HG02678 (cell line): ENCODE data around the gene PSME2.
"Not testable (repeated sequence)": the region's sequence is repeated elsewhere in the genome, so short reads cannot be mapped to it uniquely, and the experiment has no call there.

Source experiments
- ATAC-seq: cut with Tn5 transposase; IDR thresholded peaks from one replicate; pipeline ENCODE4 v1.9.1; 2021; ENCODE audit warnings: mild to moderate bottlenecking, moderate library complexity; ENCODE audit not compliant: unreplicated experiment

Gene PSME2

DNA sequence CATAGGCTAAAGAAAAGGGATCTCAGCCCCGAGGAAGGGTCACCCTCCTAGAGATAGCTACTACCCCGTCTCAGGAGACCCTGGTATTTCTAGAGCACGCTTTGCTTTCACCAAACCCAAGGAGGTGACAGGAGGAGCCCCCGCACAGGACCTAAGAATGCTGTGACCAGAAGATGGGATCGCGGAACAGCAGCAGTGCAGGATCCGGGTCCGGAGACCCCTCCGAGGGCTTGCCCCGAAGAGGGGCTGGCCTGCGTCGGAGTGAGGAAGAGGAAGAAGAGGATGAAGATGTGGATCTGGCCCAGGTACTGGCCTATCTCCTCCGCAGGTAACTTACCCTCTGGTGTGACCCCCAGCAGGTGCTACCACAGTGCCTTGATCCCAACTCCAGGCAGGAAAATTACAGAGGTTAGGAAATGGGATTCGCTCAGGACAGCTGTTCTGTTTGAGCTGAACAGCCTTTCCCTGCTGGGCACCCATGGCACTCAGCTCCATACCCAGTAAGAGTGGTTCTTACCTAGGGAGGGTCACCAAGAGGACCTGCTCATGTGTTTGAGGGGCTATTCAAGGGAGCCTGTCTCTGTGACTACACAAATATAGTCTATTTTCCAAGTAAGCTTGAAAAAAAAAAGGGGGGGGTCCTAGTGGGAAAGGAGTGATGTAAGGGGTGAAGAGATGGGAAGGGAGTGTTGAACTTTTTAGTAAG lies 30.8 kb downstream of the PSME2 start:
- no peak for ATAC-seq

DNA sequence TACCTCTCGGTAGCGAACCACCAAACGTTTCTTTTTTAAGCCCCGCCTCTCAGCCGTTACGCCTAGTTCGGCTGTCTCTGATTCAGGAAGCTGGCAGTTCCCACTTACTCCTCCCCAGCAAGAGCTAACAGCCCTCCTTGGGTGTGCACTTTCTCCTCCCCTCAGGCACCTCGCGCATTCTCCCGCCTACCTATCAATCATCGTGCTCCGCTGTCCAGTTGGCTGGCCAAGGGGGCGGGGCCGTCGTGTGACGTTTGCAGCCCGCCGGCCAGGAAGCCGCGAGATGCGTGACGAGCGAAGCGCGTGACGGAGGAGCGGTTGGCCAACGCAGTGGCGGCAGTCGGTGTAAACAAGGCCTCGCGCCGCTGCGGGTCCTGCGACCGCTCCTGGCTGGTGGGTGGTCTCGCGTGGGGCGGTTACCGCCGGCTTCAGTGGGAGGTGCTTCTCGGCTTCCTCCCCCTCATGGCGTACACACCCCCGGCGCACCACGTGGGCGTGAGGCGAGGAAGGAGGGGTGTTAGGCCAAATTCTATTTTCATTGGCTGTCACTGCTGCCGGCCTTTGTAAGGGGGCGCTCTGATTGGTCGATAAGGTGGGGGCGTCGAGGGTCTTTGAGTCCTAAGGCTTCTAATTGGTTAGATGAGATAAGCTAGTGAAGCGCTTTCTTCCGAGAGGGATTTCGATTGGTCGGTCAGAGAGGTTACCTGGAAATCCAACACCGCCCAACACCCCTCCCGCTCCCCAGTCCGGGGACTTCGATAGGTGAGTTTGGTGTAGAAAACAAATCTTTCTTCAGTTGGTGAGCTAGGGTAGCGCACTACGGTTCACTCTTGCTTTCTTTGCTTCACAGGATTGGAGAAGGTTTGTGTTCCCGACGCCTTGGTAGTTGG lies 31.6 kb downstream of the PSME2 start, which contains the start of the genes DCAF11 and NRL:
TSS of gene DCAF11 (plus strand) at position 246 of the 890 bp plus-strand sequence. CDS start 818 bp downstream, outside the sequence.
TSS of gene NRL (minus strand) at position 418 of the 890 bp plus-strand sequence. CDS start 32,101 bp downstream, outside the sequence.
- peak; percentile 82 for ATAC-seq

DNA sequence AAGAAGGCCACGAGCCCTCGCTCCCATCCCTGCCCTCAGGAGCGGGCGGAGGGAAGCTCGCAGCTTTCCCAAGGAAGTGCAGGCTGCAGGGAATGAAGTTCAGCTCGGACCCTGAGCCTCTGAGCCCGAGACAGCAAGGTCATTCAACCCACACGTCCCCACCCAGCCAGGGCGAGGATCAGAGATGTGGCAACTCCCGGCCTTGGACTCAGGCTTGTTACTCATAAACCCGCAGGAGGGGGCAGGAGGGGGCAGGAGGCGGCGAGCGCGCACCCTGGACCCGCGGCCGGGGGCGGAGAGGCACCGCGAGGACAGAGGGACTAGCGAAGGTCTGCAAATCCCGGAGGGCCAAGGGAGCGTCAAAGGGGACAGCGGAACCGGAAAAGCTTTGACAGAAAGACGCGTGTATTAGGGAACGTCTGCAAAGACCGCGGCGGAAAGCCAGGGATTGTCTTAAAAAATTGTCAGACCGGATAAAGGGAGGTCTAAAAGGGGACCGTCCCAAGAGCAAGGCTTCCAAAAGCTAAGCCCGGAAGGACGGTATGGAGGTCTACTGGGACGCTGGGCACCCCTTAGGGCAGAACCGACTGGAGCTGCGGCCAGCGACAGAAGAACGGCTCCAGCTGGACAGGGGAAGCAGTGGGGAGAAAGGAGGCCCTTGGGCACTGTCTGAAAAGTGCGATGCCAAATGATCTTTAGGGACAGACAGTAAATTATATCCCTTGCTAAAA lies 32.4 kb downstream of the PSME2 start:
- peak; percentile 27 for ATAC-seq

DNA sequence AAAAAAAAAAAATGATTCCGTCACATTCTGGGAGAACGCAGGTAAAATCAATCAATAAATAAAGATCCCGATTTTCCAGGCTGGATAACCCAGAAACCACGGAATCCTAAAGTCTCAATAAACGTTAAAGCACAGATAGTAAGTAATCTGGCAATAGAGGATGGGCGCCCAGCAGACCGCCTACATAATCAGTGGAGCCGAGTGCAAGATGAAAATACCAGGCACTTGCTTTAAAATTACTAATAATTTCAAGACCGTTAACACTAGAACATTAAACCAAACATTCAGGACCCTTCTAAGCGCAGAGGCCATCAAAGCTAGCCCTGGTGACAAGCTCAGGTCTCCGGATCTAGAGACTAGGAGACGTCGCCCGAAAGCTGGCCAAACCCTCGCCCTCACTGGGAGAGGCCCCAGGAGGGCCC lies 33.0 kb downstream of the PSME2 start:
- no peak for ATAC-seq

DNA sequence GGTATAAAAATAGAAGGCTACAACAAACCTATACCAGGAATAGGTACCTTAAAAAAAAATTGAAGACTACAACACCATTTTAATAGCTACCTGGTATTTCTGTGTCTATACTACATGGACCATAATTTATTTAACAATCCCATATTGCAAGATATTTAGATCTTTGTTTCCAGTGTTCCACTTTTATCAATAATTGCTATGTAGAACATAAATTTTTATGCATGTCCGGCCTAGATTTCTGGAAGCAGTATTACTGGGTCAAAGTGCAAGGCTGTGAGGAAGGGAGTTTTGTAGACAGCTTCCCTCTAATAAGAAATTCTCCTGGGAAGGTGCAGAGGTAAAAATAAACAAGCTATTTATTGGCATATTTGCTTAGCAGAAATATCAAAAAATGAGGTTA lies 35.9 kb downstream of the PSME2 start:
- no peak for ATAC-seq

DNA sequence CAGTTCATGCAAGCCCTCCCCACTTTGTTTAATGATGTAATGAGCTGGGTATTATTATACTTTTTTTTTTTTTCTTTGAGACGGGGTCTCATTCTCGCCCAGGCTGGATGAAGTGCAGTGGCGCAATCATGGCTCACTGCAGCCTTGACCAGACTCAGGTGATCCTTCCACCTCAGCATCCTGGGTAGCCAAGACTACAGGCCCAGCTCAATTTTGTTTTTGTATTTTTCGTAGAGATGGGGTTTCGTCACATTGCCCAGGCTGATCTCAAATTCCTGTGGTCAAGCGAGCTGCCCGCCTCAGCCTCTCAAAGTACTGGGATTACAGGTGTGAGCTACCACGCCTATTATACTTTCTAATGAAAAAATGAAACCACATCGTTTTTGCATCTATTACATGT lies 36.4 kb downstream of the PSME2 start:
- no peak for ATAC-seq

DNA sequence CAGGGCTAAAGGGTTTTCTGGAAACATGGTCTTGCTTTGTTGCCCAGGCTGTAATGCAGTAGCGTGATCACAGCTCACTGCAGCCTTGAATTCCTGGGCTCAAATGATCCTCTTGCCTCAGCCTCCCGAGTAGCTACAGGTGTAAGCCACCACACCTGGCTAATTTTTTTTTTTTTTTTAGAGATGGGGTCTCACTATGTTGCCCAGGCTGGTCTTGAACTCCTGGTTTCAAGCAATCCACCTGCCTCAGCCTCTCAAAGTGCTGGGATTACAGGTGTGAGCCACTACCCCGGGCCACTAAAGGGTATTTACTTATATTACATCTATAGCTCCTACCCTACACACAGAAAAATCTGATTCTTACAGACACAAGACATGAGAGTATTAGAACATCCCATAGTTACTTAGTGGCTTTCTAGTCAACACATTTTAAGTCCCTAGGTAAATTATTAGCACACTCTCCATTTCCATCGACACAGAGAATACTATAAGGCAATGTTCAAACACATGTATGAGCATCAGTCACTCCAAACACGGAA lies 38.0 kb downstream of the PSME2 start:
- ATAC-seq: peak; percentile 26

DNA sequence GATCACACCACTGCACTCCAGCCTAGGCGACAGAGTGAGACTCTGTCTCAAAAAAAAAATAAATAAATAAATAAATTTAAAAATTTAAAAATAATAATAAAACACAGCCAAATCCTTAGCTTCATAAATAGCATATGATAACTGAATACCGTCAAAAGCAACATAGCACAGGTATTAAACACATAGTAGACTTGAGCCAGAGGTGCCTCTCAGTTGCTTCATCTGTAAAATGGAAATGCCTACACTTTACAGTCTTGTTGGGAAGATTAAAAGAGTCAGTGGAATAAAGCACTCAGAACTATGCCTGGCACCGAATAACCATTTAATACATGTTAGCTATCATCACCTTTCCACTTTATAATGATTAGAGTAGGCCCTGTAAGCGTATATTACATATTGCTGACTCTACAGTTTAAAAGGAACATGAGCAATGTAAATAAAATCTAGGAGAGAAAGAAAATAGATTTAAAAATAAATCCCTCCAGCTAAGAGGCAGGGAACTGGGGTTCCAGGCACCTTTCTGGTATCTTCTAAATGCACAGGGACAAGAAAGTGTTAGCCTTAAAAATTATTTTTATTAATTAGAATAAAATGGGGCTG lies 39.6 kb downstream of the PSME2 start:
- no peak for ATAC-seq

DNA sequence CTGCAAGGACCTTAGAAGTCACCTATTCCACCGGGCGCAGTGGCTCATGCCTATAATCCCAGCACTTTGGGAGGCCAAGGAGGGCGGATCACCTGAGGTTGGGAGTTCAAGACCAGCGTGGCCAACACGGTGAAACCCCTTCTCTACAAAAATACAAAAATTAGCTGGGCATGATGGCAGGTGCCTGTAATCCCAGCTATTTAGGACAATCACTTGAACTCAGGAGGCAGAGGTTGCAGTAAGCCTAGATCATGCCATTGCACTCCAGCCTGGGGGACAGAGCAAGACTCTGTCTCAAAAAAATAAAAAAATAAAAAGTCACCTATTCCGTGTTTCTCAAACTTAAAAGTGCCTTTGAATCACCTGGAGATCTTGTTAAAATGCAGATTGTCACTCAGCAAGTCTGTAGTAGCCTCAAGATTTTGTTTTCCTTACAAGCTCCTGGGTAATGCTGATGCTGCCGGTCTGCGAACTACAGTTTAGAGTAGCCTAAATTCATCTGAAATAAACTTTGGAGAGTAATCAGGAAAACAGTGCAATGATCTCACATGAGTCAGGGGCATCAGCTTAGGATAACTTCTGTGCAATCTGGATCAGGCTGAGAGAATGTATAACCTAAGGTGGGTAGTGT lies 40.7 kb downstream of the PSME2 start:
- ATAC-seq: not testable (repeated sequence)

DNA sequence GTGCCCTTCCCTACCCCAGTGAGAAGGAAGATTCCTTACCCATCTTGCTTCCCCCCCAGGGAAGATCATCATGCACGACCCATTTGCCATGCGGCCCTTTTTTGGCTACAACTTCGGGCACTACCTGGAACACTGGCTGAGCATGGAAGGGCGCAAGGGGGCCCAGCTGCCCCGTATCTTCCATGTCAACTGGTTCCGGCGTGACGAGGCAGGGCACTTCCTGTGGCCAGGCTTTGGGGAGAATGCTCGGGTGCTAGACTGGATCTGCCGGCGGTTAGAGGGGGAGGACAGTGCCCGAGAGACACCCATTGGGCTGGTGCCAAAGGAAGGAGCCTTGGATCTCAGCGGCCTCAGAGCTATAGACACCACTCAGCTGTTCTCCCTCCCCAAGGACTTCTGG lies 43.0 kb downstream of the PSME2 start:
- no peak for ATAC-seq

DNA sequence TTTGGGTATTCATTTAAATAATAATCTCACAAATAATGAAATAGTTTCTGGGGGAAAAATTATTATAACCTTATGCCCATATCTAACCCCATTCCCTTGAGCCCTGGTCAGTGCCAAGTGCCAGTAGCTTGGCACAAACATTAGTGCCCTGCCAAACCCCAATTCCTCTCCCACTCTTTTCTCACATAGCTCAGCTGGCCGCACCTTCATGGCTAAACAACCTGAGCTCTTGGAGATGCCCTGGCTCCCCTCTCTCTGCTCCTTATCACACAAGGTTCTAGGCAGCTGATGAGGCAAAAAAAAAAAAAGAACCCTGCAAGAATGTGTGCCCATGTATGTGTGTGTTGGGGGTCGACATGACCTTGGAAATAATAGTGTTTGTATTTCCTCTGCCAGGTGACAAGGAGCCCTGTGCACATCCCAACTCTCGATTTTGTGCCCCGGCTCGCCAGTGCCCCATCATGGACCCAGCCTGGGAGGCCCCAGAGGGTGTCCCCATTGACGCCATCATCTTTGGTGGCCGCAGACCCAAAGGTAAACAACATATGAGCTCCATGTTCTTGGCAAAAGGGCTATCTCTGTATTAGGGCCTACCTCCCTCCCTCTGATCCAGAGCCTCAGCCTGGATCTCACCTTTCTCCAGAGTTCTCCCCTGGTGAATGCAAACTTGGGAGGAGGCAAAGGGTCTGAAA lies 43.9 kb downstream of the PSME2 start:
- no peak for ATAC-seq

DNA sequence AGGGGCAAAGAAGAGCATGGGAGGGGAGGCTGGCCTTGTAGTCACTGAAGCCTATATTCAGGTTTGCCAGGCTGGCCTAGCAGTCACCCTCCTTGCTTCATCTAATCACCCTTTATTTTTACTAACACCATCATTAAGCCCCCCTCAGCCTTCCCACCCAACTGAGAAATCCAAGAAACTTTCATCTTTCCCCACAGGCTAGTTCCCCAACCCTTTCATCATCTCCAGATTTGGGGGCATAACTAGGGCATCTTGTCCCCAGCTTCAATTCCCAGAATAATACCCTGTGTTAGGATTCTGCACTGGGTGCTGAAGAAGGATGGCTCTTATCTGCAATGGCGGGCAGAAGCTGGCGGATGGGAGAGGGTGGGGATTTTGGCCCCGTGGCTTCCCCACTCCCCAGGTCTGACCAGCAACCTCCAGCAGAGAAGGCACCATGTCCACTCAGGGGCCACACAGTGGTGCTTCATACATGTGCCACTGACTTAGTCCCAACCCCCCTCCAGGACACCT lies 45.4 kb downstream of the PSME2 start:
- no peak for ATAC-seq

DNA sequence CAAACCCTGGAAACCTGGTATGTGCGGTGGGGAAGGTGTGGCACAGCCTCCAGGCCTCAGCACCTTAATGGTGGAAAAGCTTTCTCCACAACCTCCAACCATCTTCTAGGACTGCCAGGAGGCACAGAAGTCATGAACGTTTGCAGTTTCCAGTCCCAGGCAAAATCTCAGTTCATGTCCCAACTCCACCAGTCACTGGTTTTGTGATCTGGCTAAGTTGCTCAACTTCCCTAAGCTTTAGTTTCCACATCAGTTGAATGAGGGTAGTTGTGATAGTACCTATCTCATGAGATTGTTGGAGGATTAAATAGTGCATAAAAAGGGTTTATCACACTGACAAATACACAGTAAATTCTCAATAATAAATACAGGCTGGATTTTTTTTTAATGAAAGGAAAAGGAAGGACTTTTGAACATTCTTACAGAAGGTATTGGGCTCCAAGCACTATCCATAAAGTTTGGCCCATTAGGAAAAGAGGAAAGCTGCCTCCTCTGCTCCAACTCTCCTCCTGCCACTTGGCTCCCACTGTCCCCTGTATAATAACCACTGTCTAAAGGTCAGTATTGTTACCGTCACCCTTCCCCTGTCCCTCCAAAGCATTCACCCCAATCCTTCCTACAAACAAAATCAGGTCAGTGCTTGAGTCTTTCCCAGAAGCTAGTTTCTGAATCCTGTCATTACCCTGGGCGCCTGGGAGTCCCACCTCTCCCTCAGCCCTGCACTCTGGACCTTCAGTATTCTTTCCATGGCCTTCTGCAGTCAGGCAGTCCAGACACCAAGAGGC lies 46.0 kb downstream of the PSME2 start:
- ATAC-seq: no peak

DNA sequence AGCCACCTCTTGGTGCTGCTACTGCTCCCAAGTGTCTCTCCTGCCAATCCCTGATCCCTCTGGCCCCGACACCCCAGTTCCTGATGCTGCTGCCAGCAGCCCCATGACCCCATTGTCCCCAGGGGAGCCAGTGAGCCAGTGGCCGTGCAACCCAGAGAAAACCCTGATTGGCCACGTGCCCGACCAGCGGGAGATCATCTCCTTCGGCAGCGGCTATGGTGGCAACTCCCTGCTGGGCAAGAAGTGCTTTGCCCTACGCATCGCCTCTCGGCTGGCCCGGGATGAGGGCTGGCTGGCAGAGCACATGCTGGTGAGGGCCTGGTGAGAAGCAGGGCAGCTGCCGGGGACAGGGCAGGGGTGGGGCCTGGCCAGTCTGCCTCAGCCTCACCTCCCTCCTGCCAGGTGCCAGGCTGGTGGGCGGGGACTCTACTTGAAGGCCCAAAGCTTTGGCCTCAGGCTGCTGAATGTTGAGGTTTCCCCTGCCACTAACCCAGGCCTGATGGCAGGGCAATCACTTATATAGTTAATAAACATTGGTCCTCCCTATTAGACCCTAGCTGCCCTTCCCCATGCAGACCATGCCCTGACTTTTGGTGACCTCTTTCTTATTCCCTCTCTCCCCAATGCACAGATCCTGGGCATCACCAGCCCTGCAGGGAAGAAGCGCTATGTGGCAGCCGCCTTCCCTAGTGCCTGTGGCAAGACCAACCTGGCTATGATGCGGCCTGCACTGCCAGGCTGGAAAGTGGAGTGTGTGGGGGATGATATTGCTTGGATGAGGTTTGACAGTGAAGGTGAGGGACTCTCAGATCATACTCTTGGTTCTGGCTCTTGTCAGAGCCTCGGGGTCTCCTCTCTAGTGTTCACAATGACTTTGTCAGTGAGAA lies 47.2 kb downstream of the PSME2 start:
- ATAC-seq: no peak

DNA sequence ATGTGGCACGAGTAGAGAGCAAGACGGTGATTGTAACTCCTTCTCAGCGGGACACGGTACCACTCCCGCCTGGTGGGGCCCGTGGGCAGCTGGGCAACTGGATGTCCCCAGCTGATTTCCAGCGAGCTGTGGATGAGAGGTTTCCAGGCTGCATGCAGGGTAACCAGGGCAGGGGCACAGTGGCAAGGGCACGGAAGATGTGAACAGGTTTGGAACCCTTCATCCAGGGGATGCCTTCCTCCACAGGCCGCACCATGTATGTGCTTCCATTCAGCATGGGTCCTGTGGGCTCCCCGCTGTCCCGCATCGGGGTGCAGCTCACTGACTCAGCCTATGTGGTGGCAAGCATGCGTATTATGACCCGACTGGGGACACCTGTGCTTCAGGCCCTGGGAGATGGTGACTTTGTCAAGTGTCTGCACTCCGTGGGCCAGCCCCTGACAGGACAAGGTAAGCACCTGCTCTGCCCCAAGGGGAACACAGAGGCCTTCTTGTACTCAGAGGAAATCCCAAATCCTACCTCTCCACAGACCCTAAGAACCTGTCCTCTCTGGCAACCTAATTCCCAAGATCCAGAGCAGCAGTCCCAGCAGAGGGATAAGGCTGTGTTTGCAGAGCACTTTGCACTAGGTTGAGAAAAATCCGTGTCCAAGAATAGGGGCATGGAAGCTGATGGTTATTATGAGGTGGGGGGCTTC lies 48.0 kb downstream of the PSME2 start:
- no peak for ATAC-seq

DNA sequence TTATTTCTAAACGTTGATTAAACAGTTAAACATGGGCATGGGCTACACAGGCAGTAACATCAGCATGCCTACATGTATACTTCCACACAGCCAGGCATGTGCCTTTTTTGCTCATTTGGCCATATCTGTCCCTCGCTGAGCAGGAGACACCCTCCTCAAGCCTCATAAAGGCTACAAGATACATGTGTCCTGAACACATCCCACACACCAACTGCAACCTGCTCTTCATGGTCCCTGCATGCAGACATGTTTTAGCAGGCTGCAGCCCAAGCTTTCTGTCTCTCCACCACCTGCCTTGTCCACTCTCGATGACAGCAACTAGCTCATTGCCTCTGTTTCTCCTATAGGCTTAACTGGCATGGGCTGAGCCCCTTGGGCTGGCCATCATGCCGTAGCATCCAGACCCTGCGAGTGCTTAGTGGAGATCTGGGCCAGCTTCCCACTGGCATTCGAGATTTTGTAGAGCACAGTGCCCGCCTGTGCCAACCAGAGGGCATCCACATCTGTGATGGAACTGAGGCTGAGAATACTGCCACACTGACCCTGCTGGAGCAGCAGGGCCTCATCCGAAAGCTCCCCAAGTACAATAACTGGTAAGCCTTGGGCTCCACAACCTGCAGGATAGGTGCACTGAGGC lies 49.7 kb downstream of the PSME2 start:
- ATAC-seq: no peak
